ENCODE data around the gene DCC. TPM values are rescaled to one million over a fixed set of nuclear protein-coding genes. Genes with fewer than 3 reads are reported as not detected.

DCC gene
- polyA plus RNA-seq, 1 of the 3 experiments (the other 2 are of a cell fraction), result 0.20 TPM

DNA sequence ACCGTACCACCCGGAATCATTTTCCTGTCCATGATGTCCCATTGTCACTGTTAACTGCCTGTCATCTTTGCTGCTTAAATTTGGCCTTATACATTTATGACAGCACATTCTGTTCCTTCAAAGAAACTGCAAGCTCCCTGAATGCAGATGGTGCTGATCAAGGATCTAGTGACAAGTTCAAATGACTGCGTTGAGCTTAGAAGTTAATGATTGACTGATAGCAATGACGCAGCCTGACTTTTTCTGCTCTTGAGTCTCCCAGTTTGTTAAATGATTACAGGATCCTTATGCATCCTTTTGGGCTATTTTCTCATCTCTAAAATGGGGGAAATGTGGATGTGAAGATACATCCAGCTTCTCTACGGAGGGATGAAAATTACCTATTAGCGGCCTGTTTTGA, 159.0 kb downstream of the DCC start:
- H3K4me3 ChIP-seq (ENCODE audit: low read depth in 2 of 2, low read length in 1 of 2), result no peak overlapping the region
- ChIA-PET POLR2A (no interaction called here), CTCF (no interaction called here)
- no peak overlapping the region for H3K27ac ChIP-seq (ENCODE audit: low read depth in 2 of 2, low read length in 1 of 2)
- 38% methylated on average over 6 of the region's 6 CpGs for WGBS (ENCODE audit: low lambda C conversion rate)
- H3F3A ChIP-seq (replicated peaks; ENCODE audit: insufficient read depth), result no peaks in the 10 kb centered on the region
- H4K20me1 ChIP-seq (ENCODE audit: insufficient read depth), result no peaks in the 10 kb centered on the region
- no peaks in the 10 kb centered on the region for H3K9me3 ChIP-seq
- H3K79me2 ChIP-seq (ENCODE audit: insufficient read depth), result no peaks in the 10 kb centered on the region
- TF ChIP-seq TCF12 (IDR thresholded peaks at IDR 0.05) (no peak), MEF2A (IDR thresholded peaks at IDR 0.05; ENCODE audit: borderline replicate concordance, low read depth) (no peak), CHD2 (IDR thresholded peaks at IDR 0.05; ENCODE audit: low read length, partially characterized antibody) (no peak), SMC3 (IDR thresholded peaks at IDR 0.05; ENCODE audit: low read depth, low read length) (no peak), ELF1 (IDR thresholded peaks at IDR 0.05) (no peak)
- TF ChIP-seq, protein P1, sequence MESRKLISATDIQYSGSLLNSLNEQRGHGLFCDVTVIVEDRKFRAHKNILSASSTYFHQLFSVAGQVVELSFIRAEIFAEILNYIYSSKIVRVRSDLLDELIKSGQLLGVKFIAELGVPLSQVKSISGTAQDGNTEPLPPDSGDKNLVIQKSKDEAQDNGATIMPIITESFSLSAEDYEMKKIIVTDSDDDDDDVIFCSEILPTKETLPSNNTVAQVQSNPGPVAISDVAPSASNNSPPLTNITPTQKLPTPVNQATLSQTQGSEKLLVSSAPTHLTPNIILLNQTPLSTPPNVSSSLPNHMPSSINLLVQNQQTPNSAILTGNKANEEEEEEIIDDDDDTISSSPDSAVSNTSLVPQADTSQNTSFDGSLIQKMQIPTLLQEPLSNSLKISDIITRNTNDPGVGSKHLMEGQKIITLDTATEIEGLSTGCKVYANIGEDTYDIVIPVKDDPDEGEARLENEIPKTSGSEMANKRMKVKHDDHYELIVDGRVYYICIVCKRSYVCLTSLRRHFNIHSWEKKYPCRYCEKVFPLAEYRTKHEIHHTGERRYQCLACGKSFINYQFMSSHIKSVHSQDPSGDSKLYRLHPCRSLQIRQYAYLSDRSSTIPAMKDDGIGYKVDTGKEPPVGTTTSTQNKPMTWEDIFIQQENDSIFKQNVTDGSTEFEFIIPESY (IDR thresholded peaks at IDR 0.05; ENCODE audit: borderline replicate concordance, low read depth), result no peak
- TF ChIP-seq, protein P2, sequence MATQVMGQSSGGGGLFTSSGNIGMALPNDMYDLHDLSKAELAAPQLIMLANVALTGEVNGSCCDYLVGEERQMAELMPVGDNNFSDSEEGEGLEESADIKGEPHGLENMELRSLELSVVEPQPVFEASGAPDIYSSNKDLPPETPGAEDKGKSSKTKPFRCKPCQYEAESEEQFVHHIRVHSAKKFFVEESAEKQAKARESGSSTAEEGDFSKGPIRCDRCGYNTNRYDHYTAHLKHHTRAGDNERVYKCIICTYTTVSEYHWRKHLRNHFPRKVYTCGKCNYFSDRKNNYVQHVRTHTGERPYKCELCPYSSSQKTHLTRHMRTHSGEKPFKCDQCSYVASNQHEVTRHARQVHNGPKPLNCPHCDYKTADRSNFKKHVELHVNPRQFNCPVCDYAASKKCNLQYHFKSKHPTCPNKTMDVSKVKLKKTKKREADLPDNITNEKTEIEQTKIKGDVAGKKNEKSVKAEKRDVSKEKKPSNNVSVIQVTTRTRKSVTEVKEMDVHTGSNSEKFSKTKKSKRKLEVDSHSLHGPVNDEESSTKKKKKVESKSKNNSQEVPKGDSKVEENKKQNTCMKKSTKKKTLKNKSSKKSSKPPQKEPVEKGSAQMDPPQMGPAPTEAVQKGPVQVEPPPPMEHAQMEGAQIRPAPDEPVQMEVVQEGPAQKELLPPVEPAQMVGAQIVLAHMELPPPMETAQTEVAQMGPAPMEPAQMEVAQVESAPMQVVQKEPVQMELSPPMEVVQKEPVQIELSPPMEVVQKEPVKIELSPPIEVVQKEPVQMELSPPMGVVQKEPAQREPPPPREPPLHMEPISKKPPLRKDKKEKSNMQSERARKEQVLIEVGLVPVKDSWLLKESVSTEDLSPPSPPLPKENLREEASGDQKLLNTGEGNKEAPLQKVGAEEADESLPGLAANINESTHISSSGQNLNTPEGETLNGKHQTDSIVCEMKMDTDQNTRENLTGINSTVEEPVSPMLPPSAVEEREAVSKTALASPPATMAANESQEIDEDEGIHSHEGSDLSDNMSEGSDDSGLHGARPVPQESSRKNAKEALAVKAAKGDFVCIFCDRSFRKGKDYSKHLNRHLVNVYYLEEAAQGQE (IDR thresholded peaks at IDR 0.05; ENCODE audit: low read depth, low read length), result no peak
- no peak overlapping the region for H3K9ac ChIP-seq
- no peak for DNase-seq
- H2AFZ ChIP-seq (ENCODE audit: low read depth), result no peak overlapping the region
- H3K4me1 ChIP-seq (ENCODE audit: control insufficient read depth in 1 of 2, insufficient read depth in 2 of 2, low read depth in 1 of 2, low read length in 1 of 2), result no peaks in the 10 kb centered on the region; a peak in 1 of 4 replicates
- no peak overlapping the region for H3K4me2 ChIP-seq
- no peaks in the 10 kb centered on the region for H3K27me3 ChIP-seq (ENCODE audit: insufficient read depth)
- H3K9me2 ChIP-seq, result no peaks in the 10 kb centered on the region
- H3K36me3 ChIP-seq (replicated peaks in 1 of 2; ENCODE audit: control insufficient read depth in 1 of 2, insufficient read depth in 2 of 2, low read length in 1 of 2), result no peaks in the 10 kb centered on the region

DNA sequence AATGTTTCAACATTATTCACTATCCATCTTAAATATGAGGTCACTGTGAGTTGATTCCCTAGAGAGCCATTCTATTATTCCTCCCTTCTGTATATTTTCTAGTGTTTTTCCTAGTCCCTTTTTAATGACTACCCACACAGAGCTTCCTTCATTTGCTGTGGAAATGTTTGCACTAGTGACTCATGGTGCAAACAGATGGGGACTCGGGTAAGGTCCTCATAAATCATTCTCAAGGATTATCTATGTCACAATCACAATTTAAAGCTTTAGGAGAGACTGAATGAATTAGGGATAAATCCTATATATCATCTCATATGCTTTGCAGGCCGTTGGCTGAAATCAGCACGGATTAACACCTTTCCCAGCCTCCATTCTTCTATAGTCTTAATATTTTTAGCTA, 159.6 kb downstream of the DCC start:
- no peaks in the 10 kb centered on the region for H3K79me2 ChIP-seq (ENCODE audit: insufficient read depth)
- ChIA-PET CTCF (interaction anchor here (1.4 kb wide), 1 partner anchor 10 kb away, joined by 3 read pairs; no protein-coding TSS in a partner anchor), POLR2A (no interaction called here)
- 16% methylated on average over 3 of the region's 3 CpGs for WGBS (ENCODE audit: low lambda C conversion rate)
- no peaks in the 10 kb centered on the region for H3K36me3 ChIP-seq (replicated peaks in 1 of 2; ENCODE audit: control insufficient read depth in 1 of 2, insufficient read depth in 2 of 2, low read length in 1 of 2)
- H2AFZ ChIP-seq (ENCODE audit: low read depth), result no peak overlapping the region
- no peak overlapping the region for H3K9ac ChIP-seq
- no peak overlapping the region for H3K4me3 ChIP-seq (ENCODE audit: low read depth in 2 of 2, low read length in 1 of 2)
- no peaks in the 10 kb centered on the region for H3F3A ChIP-seq (replicated peaks; ENCODE audit: insufficient read depth)
- no peaks in the 10 kb centered on the region for H3K9me3 ChIP-seq
- H3K27me3 ChIP-seq (ENCODE audit: insufficient read depth), result no peaks in the 10 kb centered on the region
- no peaks in the 10 kb centered on the region for H4K20me1 ChIP-seq (ENCODE audit: insufficient read depth)
- no peak for DNase-seq
- H3K9me2 ChIP-seq, result no peaks in the 10 kb centered on the region
- no peaks in the 10 kb centered on the region; a peak in 1 of 4 replicates for H3K4me1 ChIP-seq (ENCODE audit: control insufficient read depth in 1 of 2, insufficient read depth in 2 of 2, low read depth in 1 of 2, low read length in 1 of 2)
- no peak overlapping the region for H3K4me2 ChIP-seq
- no peak overlapping the region for H3K27ac ChIP-seq (ENCODE audit: low read depth in 2 of 2, low read length in 1 of 2)
- TF ChIP-seq, protein P3, sequence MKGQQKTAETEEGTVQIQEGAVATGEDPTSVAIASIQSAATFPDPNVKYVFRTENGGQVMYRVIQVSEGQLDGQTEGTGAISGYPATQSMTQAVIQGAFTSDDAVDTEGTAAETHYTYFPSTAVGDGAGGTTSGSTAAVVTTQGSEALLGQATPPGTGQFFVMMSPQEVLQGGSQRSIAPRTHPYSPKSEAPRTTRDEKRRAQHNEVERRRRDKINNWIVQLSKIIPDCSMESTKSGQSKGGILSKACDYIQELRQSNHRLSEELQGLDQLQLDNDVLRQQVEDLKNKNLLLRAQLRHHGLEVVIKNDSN (IDR thresholded peaks at IDR 0.05; ENCODE audit: borderline replicate concordance, low read depth), result no peak
- TF ChIP-seq CHD2 (IDR thresholded peaks at IDR 0.05; ENCODE audit: low read length, partially characterized antibody), result no peak
- no peak for TF ChIP-seq FOSL2 (IDR thresholded peaks at IDR 0.05; ENCODE audit: borderline replicate concordance, low read depth)
- no peak for TF ChIP-seq RFX5 (IDR thresholded peaks at IDR 0.05; ENCODE audit: low read length)
- TF ChIP-seq, protein P4, sequence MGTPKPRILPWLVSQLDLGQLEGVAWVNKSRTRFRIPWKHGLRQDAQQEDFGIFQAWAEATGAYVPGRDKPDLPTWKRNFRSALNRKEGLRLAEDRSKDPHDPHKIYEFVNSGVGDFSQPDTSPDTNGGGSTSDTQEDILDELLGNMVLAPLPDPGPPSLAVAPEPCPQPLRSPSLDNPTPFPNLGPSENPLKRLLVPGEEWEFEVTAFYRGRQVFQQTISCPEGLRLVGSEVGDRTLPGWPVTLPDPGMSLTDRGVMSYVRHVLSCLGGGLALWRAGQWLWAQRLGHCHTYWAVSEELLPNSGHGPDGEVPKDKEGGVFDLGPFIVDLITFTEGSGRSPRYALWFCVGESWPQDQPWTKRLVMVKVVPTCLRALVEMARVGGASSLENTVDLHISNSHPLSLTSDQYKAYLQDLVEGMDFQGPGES (IDR thresholded peaks at IDR 0.05; ENCODE audit: low read depth, low read length), result no peak
- no peak for TF ChIP-seq TEAD4 (IDR thresholded peaks at IDR 0.05; ENCODE audit: borderline replicate concordance, insufficient read depth)
- TF ChIP-seq RXRA (IDR thresholded peaks at IDR 0.05; ENCODE audit: borderline replicate concordance, low read depth), result no peak
- no peak for TF ChIP-seq SIN3A (IDR thresholded peaks at IDR 0.05; ENCODE audit: borderline replicate concordance, low read depth, low read length)
- TF ChIP-seq, protein P5, sequence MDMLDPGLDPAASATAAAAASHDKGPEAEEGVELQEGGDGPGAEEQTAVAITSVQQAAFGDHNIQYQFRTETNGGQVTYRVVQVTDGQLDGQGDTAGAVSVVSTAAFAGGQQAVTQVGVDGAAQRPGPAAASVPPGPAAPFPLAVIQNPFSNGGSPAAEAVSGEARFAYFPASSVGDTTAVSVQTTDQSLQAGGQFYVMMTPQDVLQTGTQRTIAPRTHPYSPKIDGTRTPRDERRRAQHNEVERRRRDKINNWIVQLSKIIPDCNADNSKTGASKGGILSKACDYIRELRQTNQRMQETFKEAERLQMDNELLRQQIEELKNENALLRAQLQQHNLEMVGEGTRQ (IDR thresholded peaks at IDR 0.05; ENCODE audit: borderline replicate concordance, low read depth, low read length), result no peak
- TF ChIP-seq, protein P6, sequence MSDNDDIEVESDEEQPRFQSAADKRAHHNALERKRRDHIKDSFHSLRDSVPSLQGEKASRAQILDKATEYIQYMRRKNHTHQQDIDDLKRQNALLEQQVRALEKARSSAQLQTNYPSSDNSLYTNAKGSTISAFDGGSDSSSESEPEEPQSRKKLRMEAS (IDR thresholded peaks at IDR 0.05; ENCODE audit: low read depth), result no peak
- no peak for TF ChIP-seq TCF12 (IDR thresholded peaks at IDR 0.05)
- no peak for TF ChIP-seq MXI1 (IDR thresholded peaks at IDR 0.05; ENCODE audit: low read depth, low read length)
- TF ChIP-seq RAD21 (IDR thresholded peaks at IDR 0.05; ENCODE audit: low read length), result no peak
- no peak for TF ChIP-seq FOXM1 (IDR thresholded peaks at IDR 0.05; ENCODE audit: low read depth)
